Loucy (cell line): ENCODE results near the gene CACNA1H.

Experiments
- H2AFZ ChIP-seq: fragments of 200-600 bp; sonication (generic); 2 replicates; pipeline ENCODE4 v1.6.0; 2016; ENCODE audit warnings: antibody characterized with exemption, mild to moderate bottlenecking, low read length, moderate library complexity
- H3F3A ChIP-seq: fragments of 200-600 bp; 2 replicates; pipeline ENCODE4 v1.6.0; 2016; ENCODE audit warnings: antibody characterized with exemption, low read depth, mild to moderate bottlenecking
- H3K27me3 ChIP-seq: fragments of 200-600 bp; sonication (generic); 2 replicates; pipeline ENCODE4 v1.6.1; 2014; ENCODE audit warnings: low read length, mild to moderate bottlenecking; ENCODE audit not compliant: insufficient read depth, poor library complexity, severe bottlenecking
- H3K36me3 ChIP-seq: fragments of 200-600 bp; sonication (generic); 2 replicates; pipeline ENCODE4 v1.6.1; 2016; ENCODE audit warnings: low read length; ENCODE audit not compliant: insufficient read depth
- H3K4me1 ChIP-seq: fragments of 200-600 bp; sonication (generic); 2 replicates; pipeline ENCODE4 v1.5.1; 2014; ENCODE audit warnings: low read length, mild to moderate bottlenecking; ENCODE audit not compliant: insufficient read depth, poor library complexity, severe bottlenecking
- H3K4me2 ChIP-seq: fragments of 200-600 bp; sonication (generic); 2 replicates; pipeline ENCODE4 v1.6.0; 2014; ENCODE audit warnings: antibody characterized with exemption, low read length, low read depth, mild to moderate bottlenecking; ENCODE audit not compliant: poor library complexity, severe bottlenecking
- H3K4me3 ChIP-seq: fragments of 200-600 bp; sonication (generic); 2 replicates; pipeline ENCODE4 v1.5.1; 2014; ENCODE audit warnings: low read length, mild to moderate bottlenecking, mixed read lengths; ENCODE audit not compliant: poor library complexity, severe bottlenecking
- H3K79me2 ChIP-seq: fragments of 200-600 bp; sonication (generic); 2 replicates; pipeline ENCODE4 v1.6.1; 2014; ENCODE audit warnings: low read length; ENCODE audit not compliant: insufficient read depth
- H3K9ac ChIP-seq: fragments of 200-600 bp; sonication (generic); 2 replicates; pipeline ENCODE4 v1.6.0; 2014; ENCODE audit warnings: mild to moderate bottlenecking, low read depth, low read length, moderate library complexity; ENCODE audit not compliant: poor library complexity, severe bottlenecking
- H3K9me2 ChIP-seq: fragments of 200-600 bp; sonication (generic); replicated peaks from 2 replicates; pipeline ENCODE4 v1.6.1; 2016; ENCODE audit warnings: low read depth, low read length, mixed read lengths
- H3K9me3 ChIP-seq: fragments of 200-600 bp; sonication (generic); 2 replicates; pipeline ENCODE4 v1.6.1; 2014; ENCODE audit warnings: mild to moderate bottlenecking, antibody characterized with exemption, low read length, low read depth; ENCODE audit not compliant: insufficient read depth
- H4K20me1 ChIP-seq: fragments of 200-600 bp; sonication (generic); 2 replicates; pipeline ENCODE4 v1.6.0; 2014; ENCODE audit warnings: antibody characterized with exemption, low read length, mild to moderate bottlenecking; ENCODE audit not compliant: insufficient read depth, poor library complexity, severe bottlenecking
- EZH2phosphoT487 ChIP-seq: fragments of 200-600 bp; IDR thresholded peaks from 2 replicates; pipeline ENCODE4 v1.6.1; 2018; ENCODE audit warnings: antibody characterized with exemption, mild to moderate bottlenecking, moderate library complexity, borderline replicate concordance
- TF ChIP-seq, protein P1 (sequence below): fragments of 200-600 bp; sonication (generic); conservative IDR thresholded peaks from 2 replicates; pipeline ENCODE4 v1.5.1; 2014; ENCODE audit warnings: mild to moderate bottlenecking, antibody characterized with exemption, low read length

The CACNA1H gene

DNA sequence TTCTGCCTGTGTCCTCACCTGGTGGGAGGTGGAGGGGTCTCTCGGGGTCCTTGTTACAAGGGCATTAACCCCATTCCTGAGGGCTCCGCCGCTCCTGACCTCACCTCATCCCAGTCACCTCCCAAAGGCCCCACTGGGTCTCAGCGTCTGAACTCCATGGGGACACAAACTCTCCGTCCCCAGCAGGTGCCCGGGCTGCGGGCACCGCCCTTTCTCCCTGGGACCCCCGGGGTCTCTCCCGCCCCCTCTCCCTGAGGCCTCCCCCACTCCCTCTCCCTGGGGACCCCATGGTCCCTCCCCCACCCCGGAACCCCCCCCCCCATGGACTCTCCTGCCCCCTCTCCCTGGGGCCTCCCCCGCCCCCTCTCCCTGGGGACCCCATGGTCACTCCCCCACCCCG is 24.8 kb downstream of the CACNA1H start:
- no peaks in the 10 kb centered on the region for H3K9me2 ChIP-seq
- no peaks in the 10 kb centered on the region for H4K20me1 ChIP-seq
- no peak overlapping the region for H3K4me3 ChIP-seq
- no peaks in the 10 kb centered on the region for H3K79me2 ChIP-seq
- H3K9me3 ChIP-seq = no peaks in the 10 kb centered on the region
- H3K36me3 ChIP-seq = no peaks in the 10 kb centered on the region
- TF ChIP-seq, protein P1, sequence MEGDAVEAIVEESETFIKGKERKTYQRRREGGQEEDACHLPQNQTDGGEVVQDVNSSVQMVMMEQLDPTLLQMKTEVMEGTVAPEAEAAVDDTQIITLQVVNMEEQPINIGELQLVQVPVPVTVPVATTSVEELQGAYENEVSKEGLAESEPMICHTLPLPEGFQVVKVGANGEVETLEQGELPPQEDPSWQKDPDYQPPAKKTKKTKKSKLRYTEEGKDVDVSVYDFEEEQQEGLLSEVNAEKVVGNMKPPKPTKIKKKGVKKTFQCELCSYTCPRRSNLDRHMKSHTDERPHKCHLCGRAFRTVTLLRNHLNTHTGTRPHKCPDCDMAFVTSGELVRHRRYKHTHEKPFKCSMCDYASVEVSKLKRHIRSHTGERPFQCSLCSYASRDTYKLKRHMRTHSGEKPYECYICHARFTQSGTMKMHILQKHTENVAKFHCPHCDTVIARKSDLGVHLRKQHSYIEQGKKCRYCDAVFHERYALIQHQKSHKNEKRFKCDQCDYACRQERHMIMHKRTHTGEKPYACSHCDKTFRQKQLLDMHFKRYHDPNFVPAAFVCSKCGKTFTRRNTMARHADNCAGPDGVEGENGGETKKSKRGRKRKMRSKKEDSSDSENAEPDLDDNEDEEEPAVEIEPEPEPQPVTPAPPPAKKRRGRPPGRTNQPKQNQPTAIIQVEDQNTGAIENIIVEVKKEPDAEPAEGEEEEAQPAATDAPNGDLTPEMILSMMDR = no peak
- no peak for TF ChIP-seq EZH2phosphoT487
- H3K4me2 ChIP-seq = no peak overlapping the region
- H2AFZ ChIP-seq = no peak overlapping the region
- H3K27me3 ChIP-seq = no peaks in the 10 kb centered on the region
- no peaks in the 10 kb centered on the region for H3K4me1 ChIP-seq
- no peaks in the 10 kb centered on the region for H3F3A ChIP-seq
- H3K9ac ChIP-seq = no peak overlapping the region

DNA sequence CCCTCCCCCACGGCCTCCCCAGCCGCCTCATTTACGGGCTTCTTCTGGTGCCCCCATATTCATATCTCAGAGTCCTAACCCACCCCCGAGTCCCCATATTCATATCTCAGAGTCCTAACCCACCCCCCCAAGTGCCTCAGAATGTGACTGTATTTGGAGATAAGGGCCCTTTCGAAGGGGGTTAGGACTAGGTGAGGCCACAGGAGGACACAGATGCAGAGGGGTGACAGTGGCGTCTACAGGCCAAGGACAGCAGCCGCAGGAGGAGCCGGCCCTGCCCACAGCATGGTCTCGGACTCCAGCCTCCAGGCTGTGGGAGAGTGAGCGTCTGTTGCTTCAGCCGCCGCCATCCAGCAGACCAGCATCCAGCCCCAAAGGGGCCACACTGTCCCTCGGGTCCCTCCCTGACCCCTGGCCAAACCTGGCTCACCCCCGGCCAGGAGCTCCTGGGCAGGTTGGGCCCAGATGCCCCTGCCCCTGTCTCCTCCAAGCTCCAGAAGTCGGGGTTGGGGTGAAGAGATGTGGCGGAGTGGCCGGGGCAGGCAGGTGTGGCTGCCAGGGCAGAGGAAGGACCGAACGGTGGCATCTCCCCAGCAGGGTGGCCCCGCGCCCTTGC is 25.5 kb downstream of the CACNA1H start:
- no peaks in the 10 kb centered on the region for H3F3A ChIP-seq

DNA sequence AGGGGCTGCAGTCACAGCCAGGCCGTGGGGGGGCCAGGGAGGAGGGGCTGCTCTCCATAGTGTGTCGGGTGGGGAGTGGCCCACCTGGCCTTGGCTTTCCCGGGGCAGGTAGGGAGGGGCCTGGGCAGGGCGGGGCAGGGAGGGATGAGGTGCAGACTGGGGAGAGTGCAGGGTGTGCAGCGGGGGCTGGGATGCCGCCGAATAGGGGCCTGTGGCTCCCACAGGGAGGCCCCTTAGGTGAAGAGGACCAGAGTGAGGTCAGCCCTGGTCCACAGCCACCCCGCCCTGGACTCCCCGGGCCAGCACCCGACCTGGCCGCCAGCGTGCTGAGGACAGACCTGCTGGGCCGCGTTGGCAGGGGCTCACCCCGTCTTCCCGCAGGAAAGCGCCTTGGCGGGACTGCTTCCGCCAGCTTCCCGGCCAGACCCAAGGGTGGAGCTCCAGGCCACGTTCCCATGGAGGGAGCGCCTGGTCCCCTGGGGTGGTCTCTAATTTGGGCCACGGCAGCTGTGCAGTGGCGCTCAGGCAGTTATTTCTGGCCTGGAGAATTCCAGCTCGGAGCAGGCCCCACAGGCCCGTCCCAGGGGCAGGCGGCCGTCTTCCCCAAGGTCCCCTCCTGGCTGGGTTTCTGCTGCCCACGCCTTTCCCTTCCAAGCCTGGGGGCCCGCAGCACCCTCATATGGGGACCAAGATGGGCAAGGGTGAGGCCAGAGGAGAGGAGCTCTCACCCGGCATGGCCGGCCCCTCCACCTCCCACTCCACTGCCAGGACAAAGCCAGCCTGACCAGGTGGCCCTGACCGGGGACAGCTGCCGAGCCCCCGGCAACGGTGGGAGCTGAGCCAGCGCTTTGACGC is 27.9 kb downstream of the CACNA1H start:
- Histone ChIP-seq H3K27me3 (no peaks in the 10 kb centered on the region), H3K9ac (no peak overlapping the region), H3K36me3 (no peaks in the 10 kb centered on the region), H3K9me2 (no peaks in the 10 kb centered on the region), H3K4me3 (no peak overlapping the region), H2AFZ (no peak overlapping the region), H3K9me3 (no peaks in the 10 kb centered on the region; the same call in 1 of the 2 replicates), H3F3A (no peaks in the 10 kb centered on the region), H4K20me1 (no peaks in the 10 kb centered on the region), H3K79me2 (no peaks in the 10 kb centered on the region), H3K4me1 (no peaks in the 10 kb centered on the region), H3K4me2 (no peak overlapping the region)
- no peak for TF ChIP-seq EZH2phosphoT487
- TF ChIP-seq, protein P1 = no peak

More for the DNA sequence above, 25.5 kb downstream of the CACNA1H start:
- H3K27me3 ChIP-seq = no peaks in the 10 kb centered on the region
- H3K9ac ChIP-seq = no peak overlapping the region
- H3K4me1 ChIP-seq = no peaks in the 10 kb centered on the region
- no peaks in the 10 kb centered on the region for H3K9me2 ChIP-seq
- H3K36me3 ChIP-seq = no peaks in the 10 kb centered on the region
- H3K4me2 ChIP-seq = no peak overlapping the region
- no peak overlapping the region for H3K4me3 ChIP-seq
- H3K9me3 ChIP-seq = no peaks in the 10 kb centered on the region
- no peaks in the 10 kb centered on the region for H3K79me2 ChIP-seq
- TF ChIP-seq, protein P1 = no peak
- TF ChIP-seq EZH2phosphoT487 = no peak
- no peaks in the 10 kb centered on the region for H4K20me1 ChIP-seq
- H2AFZ ChIP-seq = no peak overlapping the region
